Measurements from ENCODE around the gene RASAL3. TPM values are rescaled to one million over a fixed set of nuclear protein-coding genes. Genes with fewer than 3 reads are reported as not detected.

Gene RASAL3
- total RNA-seq, 2 experiments from 2014 or later, result 120 to 123 TPM

- no peak for DNase-seq
- CTCF ChIA-PET, result interaction anchor here (1.0 to 1.6 kb wide), 3 partner anchors 16 to 102 kb away, joined by 4 to 6 read pairs (median 5); no protein-coding TSS in a partner anchor
- Mint-ChIP-seq H3K4me1 (peaks cover 38% of the 10 kb centered on the region), H3K9me3 (no peaks in the 10 kb centered on the region), H3K4me3 (no peak overlapping the region), H3K27me3 (no peaks in the 10 kb centered on the region), H3K27ac (no peak overlapping the region), H3K36me3 (ENCODE audit: low read depth) (peaks cover 63% of the 10 kb centered on the region)
- POLR2A ChIA-PET, result interaction anchor here (1.4 kb wide), 1 partner anchor 10 kb away, joined by 4 read pairs; no protein-coding TSS in a partner anchor
These were observed 11.2 kb downstream of the RASAL3 start for GRCh38 chr19:15453091-15453578.

- DNase-seq, result no peak
- H3K27me3 Mint-ChIP-seq, result no peaks in the 10 kb centered on the region
- H3K4me1 Mint-ChIP-seq, result peaks cover 36% of the 10 kb centered on the region
- CTCF ChIA-PET, result interaction anchor here (0.6 to 1.5 kb wide), 8 partner anchors 8 to 335 kb away, joined by 3 to 16 read pairs (median 4); partner anchors contain the start of genes AKAP8L and RASAL3
- no peaks in the 10 kb centered on the region for H3K9me3 Mint-ChIP-seq
- no peak overlapping the region for H3K27ac Mint-ChIP-seq
- POLR2A ChIA-PET, result interaction anchor here (0.5 kb wide), 1 partner anchor 10 kb away, joined by 4 read pairs; no protein-coding TSS in a partner anchor
- H3K4me3 Mint-ChIP-seq, result no peak overlapping the region
- H3K36me3 Mint-ChIP-seq (ENCODE audit: low read depth), result peaks cover 58% of the 10 kb centered on the region
These were observed 12.0 kb downstream of the RASAL3 start for GRCh38 chr19:15452111-15453047.

GRCh38 chr19:15450528-15450890 is 13.8 kb downstream of the RASAL3 start:
- ChIA-PET CTCF (interaction anchor here (0.6 to 1.2 kb wide), 4 partner anchors 13 to 101 kb away, joined by 3 to 5 read pairs (median 3); partner anchors contain the start of gene AKAP8L), POLR2A (interaction anchor here (0.8 kb wide), 1 partner anchor 13 kb away, joined by 3 read pairs; no protein-coding TSS in a partner anchor)
- Mint-ChIP-seq H3K4me1 (peaks cover 36% of the 10 kb centered on the region), H3K36me3 (ENCODE audit: low read depth) (peaks cover 44% of the 10 kb centered on the region), H3K27ac (peak overlapping the region; percentile 90), H3K9me3 (no peaks in the 10 kb centered on the region), H3K4me3 (peak overlapping the region; percentile 71), H3K27me3 (no peaks in the 10 kb centered on the region)
- no peak for DNase-seq

- ChIA-PET POLR2A (interaction anchor here (0.8 kb wide), 1 partner anchor 14 kb away, joined by 3 read pairs; no protein-coding TSS in a partner anchor), CTCF (interaction anchor here (0.6 to 1.2 kb wide), 4 partner anchors 14 to 101 kb away, joined by 3 to 5 read pairs (median 3); partner anchors contain the start of gene AKAP8L)
- peak; percentile 78 for DNase-seq
- H3K4me3 Mint-ChIP-seq, result peak within 1 kb of the TSS; percentile 71
- H3K36me3 Mint-ChIP-seq (ENCODE audit: low read depth), result peaks cover 38% of the 10 kb centered on the region
- H3K27ac Mint-ChIP-seq, result peak within 1 kb of the TSS; percentile 90
- H3K27me3 Mint-ChIP-seq, result no peaks in the 10 kb centered on the region
- H3K4me1 Mint-ChIP-seq, result peaks cover 31% of the 10 kb centered on the region
- no peaks in the 10 kb centered on the region for H3K9me3 Mint-ChIP-seq
These were observed 14.5 kb downstream of the RASAL3 start, which contains the start of gene WIZ for GRCh38 chr19:15449620-15450527. Gene WIZ (minus strand): TSS chr19:15449956. CDS start chr19:15448307, 1,649 bp downstream.

- peaks cover 29% of the 10 kb centered on the region for H3K4me1 Mint-ChIP-seq
- ChIA-PET POLR2A (no interaction called here), CTCF (interaction anchor here (1.8 kb wide), 1 partner anchor 30 kb away, joined by 7 read pairs; the partner anchor contains the start of gene AKAP8L)
- H3K27me3 Mint-ChIP-seq, result no peaks in the 10 kb centered on the region
- H3K9me3 Mint-ChIP-seq, result no peaks in the 10 kb centered on the region
- peak overlapping the region; percentile 60 for H3K4me3 Mint-ChIP-seq
- DNase-seq, result no peak
- peak overlapping the region; percentile 78 for H3K27ac Mint-ChIP-seq
- peaks cover 30% of the 10 kb centered on the region for H3K36me3 Mint-ChIP-seq (ENCODE audit: low read depth)
These were observed 15.3 kb downstream of the RASAL3 start for GRCh38 chr19:15448778-15449619.

GRCh38 chr19:15448044-15448777 is 16.1 kb downstream of the RASAL3 start:
- no peak overlapping the region for H3K27ac Mint-ChIP-seq
- ChIA-PET CTCF (interaction anchor here (1.8 kb wide), 1 partner anchor 29 kb away, joined by 7 read pairs; the partner anchor contains the start of gene AKAP8L), POLR2A (no interaction called here)
- H3K36me3 Mint-ChIP-seq (ENCODE audit: low read depth), result peaks cover 23% of the 10 kb centered on the region
- no peak for DNase-seq
- H3K4me1 Mint-ChIP-seq, result peaks cover 24% of the 10 kb centered on the region
- peak overlapping the region; percentile 60 for H3K4me3 Mint-ChIP-seq
- H3K9me3 Mint-ChIP-seq, result no peaks in the 10 kb centered on the region
- H3K27me3 Mint-ChIP-seq, result no peaks in the 10 kb centered on the region

GRCh38 chr19:15447057-15447456 is 17.3 kb downstream of the RASAL3 start:
- peaks cover 18% of the 10 kb centered on the region for H3K36me3 Mint-ChIP-seq (ENCODE audit: low read depth)

GRCh38 chr19:15445807-15446376 is 18.5 kb downstream of the RASAL3 start:
- Mint-ChIP-seq H3K27ac (no peak overlapping the region), H3K4me3 (no peak overlapping the region), H3K4me1 (peaks cover 15% of the 10 kb centered on the region), H3K27me3 (no peaks in the 10 kb centered on the region), H3K9me3 (no peaks in the 10 kb centered on the region), H3K36me3 (ENCODE audit: low read depth) (peaks cover 6% of the 10 kb centered on the region)
- CTCF ChIA-PET, result interaction anchor here (1.0 kb wide), 1 partner anchor 8 kb away, joined by 3 read pairs; no protein-coding TSS in a partner anchor
- no peak for DNase-seq
- POLR2A ChIA-PET, result no interaction called here

More at GRCh38 chr19:15447057-15447456, 17.3 kb downstream of the RASAL3 start:
- Mint-ChIP-seq H3K27me3 (no peaks in the 10 kb centered on the region), H3K4me1 (peaks cover 23% of the 10 kb centered on the region), H3K4me3 (no peak overlapping the region), H3K9me3 (no peaks in the 10 kb centered on the region), H3K27ac (no peak overlapping the region)
- ChIA-PET POLR2A (no interaction called here), CTCF (interaction anchor here (1.8 kb wide), 1 partner anchor 28 kb away, joined by 7 read pairs; the partner anchor contains the start of gene AKAP8L)
- no peak for DNase-seq

GRCh38 chr19:15445227-15445605 is 19.1 kb downstream of the RASAL3 start:
- H3K27ac Mint-ChIP-seq, result no peak overlapping the region
- no peak for DNase-seq
- H3K27me3 Mint-ChIP-seq, result no peaks in the 10 kb centered on the region
- CTCF ChIA-PET, result no interaction called here
- H3K4me3 Mint-ChIP-seq, result no peak overlapping the region
- no peaks in the 10 kb centered on the region for H3K9me3 Mint-ChIP-seq
- POLR2A ChIA-PET, result no interaction called here
- peaks cover under 1% of the 10 kb centered on the region for H3K36me3 Mint-ChIP-seq (ENCODE audit: low read depth)
- peaks cover 9% of the 10 kb centered on the region for H3K4me1 Mint-ChIP-seq

GRCh38 chr19:15444505-15445226 is 19.7 kb downstream of the RASAL3 start:
- Mint-ChIP-seq H3K27ac (no peak overlapping the region), H3K4me1 (peaks cover 7% of the 10 kb centered on the region), H3K36me3 (ENCODE audit: low read depth) (no peaks in the 10 kb centered on the region), H3K9me3 (no peaks in the 10 kb centered on the region), H3K4me3 (no peak overlapping the region), H3K27me3 (no peaks in the 10 kb centered on the region)
- POLR2A ChIA-PET, result no interaction called here
- CTCF ChIA-PET, result interaction anchor here (0.9 kb wide), 1 partner anchor 9 kb away, joined by 3 read pairs; no protein-coding TSS in a partner anchor
- DNase-seq, result no peak
